Mesenchymal stem cell (in vitro differentiated cells and primary cell): Measurements from ENCODE around the gene WDR19.
"Not testable (repeated sequence)": the region's sequence is repeated elsewhere in the genome, so short reads cannot be mapped to it uniquely, and the experiment has no call there.

Experiments used
- DNase-seq: peaks from one replicate; pipeline ENCODE4 v3.0.0-alpha.2; 2013
- H2AFZ ChIP-seq: one replicate; pipeline ENCODE4 v1.6.1; 2013; ENCODE audit warnings: low read depth, mild to moderate bottlenecking, control low read depth, inconsistent platforms, low read length, moderate library complexity
- H2AK5ac ChIP-seq: 2 replicates; pipeline ENCODE4 v1.6.1; 2013; ENCODE audit warnings: low read length, moderate library complexity, mild to moderate bottlenecking, inconsistent platforms; ENCODE audit not compliant: severe bottlenecking
- H2BK120ac ChIP-seq: one replicate; pipeline ENCODE4 v1.6.1; 2013; ENCODE audit warnings: low read depth, mild to moderate bottlenecking, inconsistent platforms, low read length, moderate library complexity
- H2BK12ac ChIP-seq, 2 experiments: one replicate each; pipeline ENCODE4 v1.6.1; 2013; ENCODE audit warnings: inconsistent platforms in 2 of 2, low read length in 2 of 2, mild to moderate bottlenecking in 2 of 2, moderate library complexity in 2 of 2, control low read depth in 1 of 2
- H2BK15ac ChIP-seq: one replicate; pipeline ENCODE4 v1.6.1; 2013; ENCODE audit warnings: mild to moderate bottlenecking, low read depth, inconsistent platforms; ENCODE audit not compliant: poor library complexity, severe bottlenecking
- H2BK5ac ChIP-seq: 2 replicates; pipeline ENCODE4 v1.6.1; 2013; ENCODE audit warnings: low read depth, mild to moderate bottlenecking, low read length, control low read depth, inconsistent platforms; ENCODE audit not compliant: poor library complexity, severe bottlenecking
- H3K14ac ChIP-seq, 2 experiments: one replicate each; pipeline ENCODE4 v1.6.1; 2013; ENCODE audit warnings: inconsistent platforms in 2 of 2, low read length in 2 of 2, control low read depth in 1 of 2, mild to moderate bottlenecking in 1 of 2, moderate library complexity in 1 of 2
- H3K18ac ChIP-seq, 2 experiments: one replicate each; pipeline ENCODE4 v1.6.1; 2013; ENCODE audit warnings: inconsistent platforms in 2 of 2, low read length in 2 of 2, control low read depth in 1 of 2, low read depth in 1 of 2, mild to moderate bottlenecking in 1 of 2
- H3K23ac ChIP-seq, 2 experiments: one replicate each; pipeline ENCODE4 v1.6.1; 2013; ENCODE audit warnings: inconsistent platforms in 2 of 2, low read length in 2 of 2, mild to moderate bottlenecking in 2 of 2, moderate library complexity in 2 of 2, control low read depth in 1 of 2
- H3K27ac ChIP-seq: 2 replicates; pipeline ENCODE4 v1.5.1; 2013; ENCODE audit warnings: mild to moderate bottlenecking, moderate library complexity, low read length, control low read depth, inconsistent platforms; ENCODE audit not compliant: poor library complexity, severe bottlenecking
- H3K27me3 ChIP-seq, 2 experiments: 2 replicates each; pipeline versions ENCODE4 v1.6.1 to v1.7.0; 2013; ENCODE audit warnings: low read length in 2 of 2, mild to moderate bottlenecking in 2 of 2, moderate library complexity in 2 of 2, control low read depth in 1 of 2, inconsistent platforms in 1 of 2; ENCODE audit not compliant: control insufficient read depth in 1 of 2, insufficient read depth in 1 of 2
- H3K36me3 ChIP-seq, 2 experiments: 2 replicates each; pipeline versions ENCODE4 v1.6.1 to v1.7.0; 2013; ENCODE audit warnings: low read length in 2 of 2, control low read depth in 1 of 2, inconsistent platforms in 1 of 2, low read depth in 1 of 2, mild to moderate bottlenecking in 1 of 2; ENCODE audit not compliant: insufficient read depth in 2 of 2, control insufficient read depth in 1 of 2
- H3K4ac ChIP-seq, 2 experiments: one replicate each; pipeline ENCODE4 v1.6.1; 2013; ENCODE audit warnings: inconsistent platforms in 2 of 2, low read length in 2 of 2, mild to moderate bottlenecking in 2 of 2, moderate library complexity in 2 of 2, control low read depth in 1 of 2, low read depth in 1 of 2
- H3K4me1 ChIP-seq: 2 replicates; pipeline ENCODE4 v1.6.1; 2013; ENCODE audit warnings: low read depth, low read length, control low read depth; ENCODE audit not compliant: control insufficient read depth, insufficient read depth
- H3K4me2 ChIP-seq: 2 replicates; pipeline ENCODE4 v1.6.1; 2013; ENCODE audit warnings: low read length, mild to moderate bottlenecking, inconsistent platforms; ENCODE audit not compliant: poor library complexity, severe bottlenecking
- H3K4me3 ChIP-seq, 2 experiments: 2 replicates each; pipeline versions ENCODE4 v1.5.1 to v1.7.0; 2013; ENCODE audit warnings: low read length in 2 of 2, mild to moderate bottlenecking in 2 of 2, control low read depth in 1 of 2, low read depth in 1 of 2; ENCODE audit not compliant: insufficient read depth in 1 of 2
- H3K79me1 ChIP-seq: replicated peaks from 2 replicates; pipeline ENCODE4 v1.6.1; 2013; ENCODE audit warnings: mild to moderate bottlenecking, control low read depth, low read length, inconsistent platforms; ENCODE audit not compliant: poor library complexity, severe bottlenecking
- H3K9ac ChIP-seq: 2 replicates; pipeline ENCODE4 v1.7.0; 2013; ENCODE audit warnings: mild to moderate bottlenecking, low read length, moderate library complexity
- H3K9me3 ChIP-seq: 2 replicates; pipeline ENCODE4 v1.7.0; 2013; ENCODE audit warnings: mild to moderate bottlenecking, low read length; ENCODE audit not compliant: control insufficient read depth
- H4K8ac ChIP-seq: one replicate; pipeline ENCODE4 v1.6.1; 2013; ENCODE audit warnings: inconsistent platforms, mild to moderate bottlenecking, low read length, moderate library complexity
- H4K91ac ChIP-seq: one replicate; pipeline ENCODE4 v1.6.1; 2013; ENCODE audit warnings: mild to moderate bottlenecking, low read length, inconsistent platforms
- WGBS: methylation state at CpG from one replicate; pipeline ENCODE4 v1.1.7; 2013; ENCODE audit warnings: mixed read lengths; 5-methylcytosine and 5-hydroxymethylcytosine counted together

The WDR19 gene

DNA sequence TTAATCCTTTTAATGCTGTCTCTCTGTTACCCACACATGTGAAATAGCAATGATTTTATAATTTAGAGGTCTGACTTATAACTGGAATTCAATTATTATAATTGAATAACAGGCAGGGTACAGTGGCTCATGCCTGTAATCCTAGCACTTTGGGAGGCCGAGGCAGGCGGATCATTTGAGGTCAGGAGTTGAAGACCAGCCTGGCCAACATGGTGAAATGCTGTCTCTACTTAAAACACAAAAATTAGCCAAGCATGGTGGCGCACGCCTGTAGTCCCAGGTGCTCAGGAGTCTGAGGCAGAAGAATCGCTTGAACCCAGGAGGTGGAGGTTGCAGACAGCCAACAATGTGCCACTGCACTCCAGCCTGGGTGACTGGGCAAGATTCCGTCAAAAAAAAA lies 95.3 kb downstream of the WDR19 start:
- 95% methylated on average over 6 of the region's 6 CpGs for WGBS
- H4K91ac ChIP-seq = not testable (repeated sequence)

GRCh38 chr4:39278476-39278875 lies 96.1 kb downstream of the WDR19 start:
- H4K8ac ChIP-seq = no peak overlapping the region
- H3K14ac ChIP-seq = no peak overlapping the region
- H4K91ac ChIP-seq = no peak overlapping the region
- H3K4ac ChIP-seq = no peak overlapping the region
- H3K23ac ChIP-seq = no peak overlapping the region
- H2AFZ ChIP-seq = no peak overlapping the region
- H3K18ac ChIP-seq = no peak overlapping the region
- no peak overlapping the region for H3K4me2 ChIP-seq
- no peak overlapping the region for H2BK15ac ChIP-seq
- H3K27me3 ChIP-seq = no peaks in the 10 kb centered on the region
- no peak overlapping the region for H2BK12ac ChIP-seq
- WGBS = 95% methylated on average over 9 of the region's 9 CpGs
- peaks cover 30 to 92% of the 10 kb centered on the region in 2 experiments for H3K36me3 ChIP-seq
- no peak for DNase-seq
- H3K9ac ChIP-seq = no peak overlapping the region
- H3K79me1 ChIP-seq = no peaks in the 10 kb centered on the region
- no peak overlapping the region for H2BK120ac ChIP-seq
- H3K4me1 ChIP-seq = no peaks in the 10 kb centered on the region
- H3K9me3 ChIP-seq = no peaks in the 10 kb centered on the region
- no peak overlapping the region for H2AK5ac ChIP-seq
- no peak overlapping the region for H3K27ac ChIP-seq
- H2BK5ac ChIP-seq = no peak overlapping the region
- no peak overlapping the region for H3K4me3 ChIP-seq

More for the DNA sequence above, 95.3 kb downstream of the WDR19 start:
- H3K4ac ChIP-seq, H2BK12ac ChIP-seq, H3K18ac ChIP-seq, H2BK120ac ChIP-seq, H3K27me3 ChIP-seq, H3K4me2 ChIP-seq, H3K4me1 ChIP-seq, H3K9ac ChIP-seq, H3K27ac ChIP-seq, H3K9me3 ChIP-seq, H2BK5ac ChIP-seq, H4K8ac ChIP-seq, H2BK15ac ChIP-seq, H2AK5ac ChIP-seq, H3K23ac ChIP-seq, H3K14ac ChIP-seq, H3K4me3 ChIP-seq, DNase-seq, H2AFZ ChIP-seq, H3K79me1 ChIP-seq: not testable (repeated sequence)
- H3K36me3 ChIP-seq = peaks cover 38 to 92% of the 10 kb centered on the region in 2 experiments

GRCh38 chr4:39279416-39279815 lies 97.1 kb downstream of the WDR19 start:
- no peak overlapping the region for H3K18ac ChIP-seq
- no peak overlapping the region for H3K9ac ChIP-seq

DNA sequence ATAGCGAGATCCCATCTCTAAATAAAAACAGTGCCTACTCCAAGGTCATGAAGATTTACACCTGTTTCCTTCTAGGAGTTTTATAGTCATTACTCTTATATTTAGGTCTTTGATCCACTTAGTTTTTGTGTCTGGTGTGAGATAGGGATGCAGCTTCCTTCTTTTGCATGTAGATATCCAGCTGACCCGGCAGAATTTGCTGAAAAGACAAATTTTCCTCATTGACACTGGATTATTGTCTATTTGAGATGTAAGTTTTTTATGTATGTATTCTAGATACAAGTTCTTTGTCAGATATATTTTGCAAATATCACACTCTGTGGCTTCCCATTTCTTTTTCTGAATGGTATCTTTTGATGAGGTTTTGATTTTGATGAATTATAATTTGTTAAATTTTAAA lies 98.4 kb downstream of the WDR19 start:
- H3K4me3 ChIP-seq = no peak overlapping the region
- no peaks in the 10 kb centered on the region for H3K9me3 ChIP-seq
- H3K18ac ChIP-seq = no peak overlapping the region
- peaks cover 24 to 88% of the 10 kb centered on the region in 2 experiments for H3K36me3 ChIP-seq
- no peak for DNase-seq
- H3K27me3 ChIP-seq = no peaks in the 10 kb centered on the region
- no peak overlapping the region for H3K9ac ChIP-seq
- H3K14ac ChIP-seq = no peak overlapping the region
- H2AFZ ChIP-seq = no peak overlapping the region
- no peak overlapping the region for H3K4ac ChIP-seq
- H3K4me2 ChIP-seq = no peak overlapping the region
- peaks cover 2% of the 10 kb centered on the region for H3K79me1 ChIP-seq
- H2BK15ac ChIP-seq = no peak overlapping the region
- no peak overlapping the region for H3K23ac ChIP-seq
- H3K27ac ChIP-seq = no peak overlapping the region
- WGBS = no CpG with 5 or more reads among the region's 2 CpGs
- no peak overlapping the region for H2BK120ac ChIP-seq
- H2BK12ac ChIP-seq = no peak overlapping the region
- no peak overlapping the region for H2AK5ac ChIP-seq
- H2BK5ac ChIP-seq = no peak overlapping the region
- H4K8ac ChIP-seq = no peak overlapping the region
- no peaks in the 10 kb centered on the region for H3K4me1 ChIP-seq
- H4K91ac ChIP-seq = no peak overlapping the region

More at GRCh38 chr4:39279416-39279815, 97.1 kb downstream of the WDR19 start:
- Histone ChIP-seq H3K9me3 (no peaks in the 10 kb centered on the region), H3K4me3 (no peak overlapping the region), H2BK5ac (no peak overlapping the region), H2BK120ac (no peak overlapping the region), H3K4me2 (no peak overlapping the region), H3K79me1 (no peaks in the 10 kb centered on the region), H2BK12ac (no peak overlapping the region), H4K91ac (no peak overlapping the region), H2AK5ac (no peak overlapping the region), H3K4me1 (no peaks in the 10 kb centered on the region), H3K14ac (no peak overlapping the region), H3K36me3 (peaks cover 29 to 86% of the 10 kb centered on the region in 2 experiments), H3K23ac (no peak overlapping the region), H2BK15ac (no peak overlapping the region), H3K27me3 (no peaks in the 10 kb centered on the region), H2AFZ (no peak overlapping the region), H3K4ac (no peak overlapping the region), H3K27ac (no peak overlapping the region), H4K8ac (no peak overlapping the region)
- DNase-seq = no peak
- 90% methylated on average over 5 of the region's 5 CpGs for WGBS
